Adipocyte (in vitro differentiated cells): ENCODE data around the gene AP5B1.
A peak's percentile ranks its signal among the peaks of the same experiment; 100 is the strongest.

ENCODE experiments used
- DNase-seq: peaks from one replicate; pipeline ENCODE4 v3.0.0-alpha.2; 2015; ENCODE audit warnings: low read depth
- H3K27me3 ChIP-seq: replicated peaks from 2 replicates; pipeline ENCODE4 v1.7.0; 2013; ENCODE audit warnings: mild to moderate bottlenecking, low read length, moderate library complexity; ENCODE audit not compliant: control insufficient read depth, insufficient read depth
- H3K36me3 ChIP-seq: 2 replicates; pipeline ENCODE4 v1.7.0; 2013; ENCODE audit warnings: low read length, mild to moderate bottlenecking, moderate library complexity; ENCODE audit not compliant: control insufficient read depth, insufficient read depth, severe bottlenecking
- H3K4me1 ChIP-seq: 2 replicates; pipeline ENCODE4 v1.7.0; 2013; ENCODE audit warnings: mild to moderate bottlenecking, low read length, moderate library complexity; ENCODE audit not compliant: control insufficient read depth, insufficient read depth
- H3K4me3 ChIP-seq: 2 replicates; pipeline ENCODE4 v1.7.0; 2013; ENCODE audit warnings: mild to moderate bottlenecking, low read length, moderate library complexity
- H3K9ac ChIP-seq: 2 replicates; pipeline ENCODE4 v1.7.0; 2013; ENCODE audit warnings: mild to moderate bottlenecking, low read length, moderate library complexity
- H3K9me3 ChIP-seq: 2 replicates; pipeline ENCODE4 v1.7.0; 2013; ENCODE audit warnings: mild to moderate bottlenecking, low read length, moderate library complexity; ENCODE audit not compliant: control insufficient read depth

Gene AP5B1

GRCh38 chr11:65788821-65789220 is 8.0 kb upstream of the AP5B1 start:
- peaks cover 5% of the 10 kb centered on the region for H3K4me1 ChIP-seq
- H3K9me3 ChIP-seq = no peaks in the 10 kb centered on the region
- H3K36me3 ChIP-seq = no peaks in the 10 kb centered on the region
- DNase-seq = no peak
- no peak overlapping the region for H3K4me3 ChIP-seq
- peaks cover 36% of the 10 kb centered on the region for H3K27me3 ChIP-seq
- H3K9ac ChIP-seq = no peak overlapping the region

GRCh38 chr11:65787649-65788622 is 7.2 kb upstream of the AP5B1 start:
- H3K27me3 ChIP-seq = peaks cover 28% of the 10 kb centered on the region
- H3K36me3 ChIP-seq = no peaks in the 10 kb centered on the region
- no peaks in the 10 kb centered on the region for H3K9me3 ChIP-seq
- no peak overlapping the region for H3K9ac ChIP-seq
- no peak overlapping the region for H3K4me3 ChIP-seq
- DNase-seq = no peak
- peaks cover 5% of the 10 kb centered on the region for H3K4me1 ChIP-seq

GRCh38 chr11:65786786-65787636 is 6.2 kb upstream of the AP5B1 start, which contains the start of gene OVOL1:
OVOL1 (plus strand) TSS chr11:65787063; CDS start chr11:65787374, 311 bp downstream.
- Histone ChIP-seq H3K27me3 (peaks cover 24% of the 10 kb centered on the region), H3K9ac (no peak within 1 kb of the TSS), H3K4me1 (peaks cover 5% of the 10 kb centered on the region), H3K4me3 (no peak within 1 kb of the TSS), H3K36me3 (no peaks in the 10 kb centered on the region), H3K9me3 (no peaks in the 10 kb centered on the region)
- no peak for DNase-seq

GRCh38 chr11:65786008-65786785 is 5.4 kb upstream of the AP5B1 start:
- no peaks in the 10 kb centered on the region for H3K36me3 ChIP-seq
- H3K27me3 ChIP-seq = peaks cover 24% of the 10 kb centered on the region
- peak; percentile 12 for DNase-seq
- peaks cover 5% of the 10 kb centered on the region for H3K4me1 ChIP-seq
- H3K4me3 ChIP-seq = no peak overlapping the region
- no peaks in the 10 kb centered on the region for H3K9me3 ChIP-seq
- no peak overlapping the region for H3K9ac ChIP-seq

GRCh38 chr11:65785319-65786007 is 4.7 kb upstream of the AP5B1 start:
- H3K4me3 ChIP-seq = no peak overlapping the region
- H3K36me3 ChIP-seq = no peaks in the 10 kb centered on the region
- no peak overlapping the region for H3K9ac ChIP-seq
- DNase-seq = no peak
- peaks cover 24% of the 10 kb centered on the region for H3K27me3 ChIP-seq
- no peaks in the 10 kb centered on the region for H3K9me3 ChIP-seq
- peaks cover 5% of the 10 kb centered on the region for H3K4me1 ChIP-seq

GRCh38 chr11:65782816-65783228 is 2.0 kb upstream of the AP5B1 start:
- Histone ChIP-seq H3K4me1 (peaks cover 16% of the 10 kb centered on the region), H3K36me3 (peaks cover 16% of the 10 kb centered on the region), H3K9ac (no peak overlapping the region), H3K27me3 (peaks cover 15% of the 10 kb centered on the region), H3K9me3 (no peaks in the 10 kb centered on the region), H3K4me3 (no peak overlapping the region)
- DNase-seq = no peak

- Histone ChIP-seq H3K4me1 (peaks cover 22% of the 10 kb centered on the region), H3K27me3 (peaks cover 15% of the 10 kb centered on the region), H3K9ac (no peak overlapping the region), H3K36me3 (peaks cover 22% of the 10 kb centered on the region), H3K9me3 (no peaks in the 10 kb centered on the region), H3K4me3 (no peak overlapping the region)
- no peak for DNase-seq
Measured at GRCh38 chr11:65781962-65782815, 1.4 kb upstream of the AP5B1 start.

GRCh38 chr11:65781152-65781961 is 581 bp upstream of the AP5B1 start:
- Histone ChIP-seq H3K9me3 (no peaks in the 10 kb centered on the region), H3K4me3 (peak overlapping the region; percentile 24), H3K9ac (peak overlapping the region; percentile 43), H3K27me3 (peaks cover 14% of the 10 kb centered on the region), H3K36me3 (peaks cover 25% of the 10 kb centered on the region), H3K4me1 (peaks cover 30% of the 10 kb centered on the region)
- DNase-seq = no peak

GRCh38 chr11:65779919-65780769 is 632 bp downstream of the AP5B1 start:
- peak overlapping the region; percentile 98 for H3K9ac ChIP-seq
- no peaks in the 10 kb centered on the region for H3K9me3 ChIP-seq
- peaks cover 25% of the 10 kb centered on the region for H3K36me3 ChIP-seq
- DNase-seq = peak; percentile 94
- H3K27me3 ChIP-seq = peaks cover 2% of the 10 kb centered on the region
- peaks cover 41% of the 10 kb centered on the region for H3K4me1 ChIP-seq
- H3K4me3 ChIP-seq = peak overlapping the region; percentile 97
